Activated CD4-positive, alpha-beta memory T cell treated with anti-CD3 and anti-CD28 coated beads, Interleukin-2, amount 10 ng/mL, durations not matched to agents 7 days and 5 days (primary cell): Measurements from ENCODE around the gene SKI. TPM values are rescaled to one million over a fixed set of nuclear protein-coding genes. Genes with fewer than 3 reads are reported as not detected.
"Not testable (repeated sequence)": the region's sequence is repeated elsewhere in the genome, so short reads cannot be mapped to it uniquely, and the experiment has no call there.

Source experiments
- CTCF ChIA-PET: fragments of 350-600 bp; sonication (Branson Sonifier 250); formaldehyde crosslinking; loops from one replicate; lab custom pipeline; 2021; ENCODE audit warnings: antibody characterized with exemption, inconsistent platforms; lab: Charles Lee
- POLR2A ChIA-PET: fragments of 350-600 bp; sonication (Branson Sonifier 250); formaldehyde crosslinking; loops from one replicate; lab custom pipeline; 2021; ENCODE audit warnings: antibody characterized with exemption; lab: Charles Lee
- DNase-seq: peaks from one replicate; pipeline ENCODE4 v3.0.0-alpha.2; 2020
- H3K27ac Mint-ChIP-seq: one replicate; pipeline ENCODE4 v1.8.0; 2021; ENCODE audit warnings: mild to moderate bottlenecking, mixed read lengths
- H3K27me3 Mint-ChIP-seq: one replicate; pipeline ENCODE4 v1.8.0; 2021; ENCODE audit warnings: mixed read lengths
- H3K36me3 Mint-ChIP-seq: one replicate; pipeline ENCODE4 v1.8.0; 2021; ENCODE audit warnings: low read depth, mixed read lengths
- H3K4me1 Mint-ChIP-seq: one replicate; pipeline ENCODE4 v1.8.0; 2021; ENCODE audit warnings: mixed read lengths
- H3K4me3 Mint-ChIP-seq: one replicate; pipeline ENCODE4 v1.8.0; 2021; ENCODE audit warnings: mild to moderate bottlenecking, mixed read lengths
- H3K9me3 Mint-ChIP-seq: one replicate; pipeline ENCODE4 v1.8.0; 2021; ENCODE audit warnings: mixed read lengths
- total RNA-seq, 2 experiments: library from RNA; stranded (reverse); gene quantifications; one replicate each; pipeline ENCODE4 v1.2.3, GENCODE V29; 2021

SKI gene
- total RNA-seq, 2 experiments from 2014 or later = 58.0 to 61.5 TPM

DNA sequence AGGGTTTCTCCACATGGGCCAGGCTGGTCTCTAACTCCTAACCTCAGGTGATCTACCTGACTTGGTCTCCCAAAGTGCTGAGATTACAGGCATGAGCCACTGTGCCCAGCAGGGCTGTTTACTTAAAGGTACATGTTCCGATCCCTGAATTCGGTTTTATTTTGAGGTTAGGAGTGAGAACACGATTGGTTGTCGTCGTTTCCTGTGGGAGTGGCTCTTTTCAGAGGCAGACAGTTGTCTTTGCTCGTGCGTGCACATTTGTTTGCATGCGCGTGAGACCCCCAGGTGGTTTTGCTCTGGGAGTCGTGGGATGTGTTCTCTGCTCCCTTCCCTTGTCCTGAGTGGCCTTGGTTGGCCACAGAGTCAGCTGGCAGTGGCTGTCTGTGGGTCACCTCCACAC, 60.2 kb downstream of the SKI start:
- CTCF ChIA-PET = interaction anchor here (1.2 kb wide), 1 partner anchor 12 kb away, joined by 7 read pairs; no protein-coding TSS in a partner anchor
- H3K36me3 Mint-ChIP-seq = peaks cover 16% of the 10 kb centered on the region
- no peaks in the 10 kb centered on the region for H3K27me3 Mint-ChIP-seq
- H3K27ac Mint-ChIP-seq = peak overlapping the region; percentile 31
- peaks cover 62% of the 10 kb centered on the region for H3K4me1 Mint-ChIP-seq
- POLR2A ChIA-PET = interaction anchor here (1.3 to 5.5 kb wide), 3 partner anchors 12 to 55 kb away, joined by 4 to 93 read pairs (median 78); no protein-coding TSS in a partner anchor
- DNase-seq = peak; percentile 37
- H3K9me3 Mint-ChIP-seq = peaks cover 3% of the 10 kb centered on the region
- H3K4me3 Mint-ChIP-seq = no peak overlapping the region

DNA sequence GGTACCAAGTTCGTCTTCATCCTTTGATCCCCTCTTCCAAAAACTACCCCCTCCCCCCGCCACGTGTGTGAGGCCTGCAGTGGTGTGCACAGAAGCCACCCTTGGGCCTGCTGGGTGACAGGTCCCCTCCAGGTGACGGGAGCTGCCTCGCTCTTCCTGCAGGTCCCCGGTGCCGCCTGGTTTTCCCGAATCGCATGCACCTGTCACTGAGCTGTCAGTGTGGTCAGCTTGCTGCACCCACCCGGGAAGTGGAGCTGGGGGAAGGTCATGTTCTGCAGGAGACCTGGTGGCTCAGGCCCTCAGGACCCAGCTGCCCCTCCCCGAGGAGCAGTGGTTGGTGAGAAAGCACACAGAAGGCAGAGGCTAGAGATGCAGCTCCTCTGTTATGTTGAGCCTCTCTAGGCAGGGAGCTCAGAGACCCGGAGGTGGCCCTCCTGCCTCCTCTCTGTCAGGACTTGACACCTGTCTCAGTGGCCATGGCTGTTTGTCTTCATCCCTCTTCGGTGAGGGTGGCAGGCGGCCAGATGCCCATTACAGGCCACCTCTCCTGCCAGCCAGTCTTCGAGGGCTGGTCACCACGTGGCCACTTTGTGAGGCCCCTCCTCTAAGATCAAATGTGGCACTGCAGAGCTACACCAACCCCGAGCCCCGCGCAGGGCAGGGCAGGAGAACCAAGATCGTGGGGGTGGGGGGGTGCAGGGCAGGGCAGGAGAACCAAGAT, 60.9 kb downstream of the SKI start:
- peaks cover 20% of the 10 kb centered on the region for H3K36me3 Mint-ChIP-seq
- peaks cover 3% of the 10 kb centered on the region for H3K9me3 Mint-ChIP-seq
- no peak for DNase-seq
- no peak overlapping the region for H3K4me3 Mint-ChIP-seq
- peak overlapping the region; percentile 59 for H3K27ac Mint-ChIP-seq
- H3K27me3 Mint-ChIP-seq = no peaks in the 10 kb centered on the region
- POLR2A ChIA-PET = interaction anchor here (0.6 to 5.5 kb wide), 4 partner anchors 12 to 61 kb away, joined by 3 to 93 read pairs (median 41); no protein-coding TSS in a partner anchor
- CTCF ChIA-PET = interaction anchor here (1.0 to 1.2 kb wide), 2 partner anchors 12 to 33 kb away, joined by 4 to 7 read pairs; no protein-coding TSS in a partner anchor
- peaks cover 68% of the 10 kb centered on the region for H3K4me1 Mint-ChIP-seq

DNA sequence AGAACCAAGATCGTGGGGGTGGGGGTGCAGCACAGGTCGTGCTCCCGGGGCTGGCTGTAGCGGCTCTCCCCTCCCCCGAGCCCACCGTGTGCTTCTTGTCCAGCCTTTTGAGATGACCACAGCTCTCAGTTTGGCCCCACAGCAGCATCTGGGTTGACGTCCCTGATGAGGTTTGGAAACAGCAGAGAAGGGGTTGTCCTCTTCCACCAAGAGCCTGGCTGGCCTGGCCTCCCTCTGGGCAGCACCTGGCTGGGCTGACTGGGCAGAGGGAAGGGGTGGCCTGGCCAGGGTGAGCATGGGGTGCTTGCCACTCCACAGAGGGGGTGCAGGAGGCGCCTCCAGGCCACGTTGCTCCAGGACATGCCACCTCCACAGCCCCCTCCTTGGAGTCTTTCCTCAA, 61.5 kb downstream of the SKI start:
- Mint-ChIP-seq H3K36me3 (peaks cover 17% of the 10 kb centered on the region), H3K27me3 (no peaks in the 10 kb centered on the region), H3K9me3 (peaks cover 3% of the 10 kb centered on the region), H3K4me1 (peaks cover 74% of the 10 kb centered on the region), H3K27ac (peak overlapping the region; percentile 97), H3K4me3 (peak overlapping the region; percentile 74)
- POLR2A ChIA-PET = interaction anchor here (5.2 to 5.5 kb wide), 2 partner anchors 11 to 57 kb away, joined by 78 to 93 read pairs; no protein-coding TSS in a partner anchor
- CTCF ChIA-PET = interaction anchor here (1.0 to 1.2 kb wide), 2 partner anchors 11 to 34 kb away, joined by 4 to 7 read pairs; no protein-coding TSS in a partner anchor
- no peak for DNase-seq

DNA sequence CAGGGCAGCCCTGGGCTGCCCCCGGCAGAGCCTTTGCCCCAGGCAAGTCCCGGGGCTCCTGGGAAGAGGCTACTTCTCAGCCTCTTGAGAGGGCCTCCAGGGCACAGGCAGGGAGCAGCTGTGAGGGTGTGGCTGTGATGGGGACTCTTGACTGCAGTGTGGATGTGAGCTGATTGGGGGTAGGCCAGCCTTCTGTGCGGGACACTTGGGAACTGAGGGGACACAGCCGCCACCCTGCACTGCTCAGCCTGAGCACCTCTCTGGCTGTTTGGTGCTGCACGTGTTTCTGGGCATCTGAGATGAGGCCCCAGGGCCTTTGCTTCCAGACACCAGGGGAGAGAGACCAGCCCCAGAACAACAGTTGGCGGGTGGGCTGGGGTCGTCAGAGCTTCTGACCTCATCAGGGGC, 62.1 kb downstream of the SKI start:
- peak overlapping the region; percentile 74 for H3K4me3 Mint-ChIP-seq
- peaks cover 3% of the 10 kb centered on the region for H3K9me3 Mint-ChIP-seq
- peaks cover 78% of the 10 kb centered on the region for H3K4me1 Mint-ChIP-seq
- H3K36me3 Mint-ChIP-seq = peaks cover 17% of the 10 kb centered on the region
- ChIA-PET POLR2A (interaction anchor here (0.7 to 5.5 kb wide), 9 partner anchors 11 to 295 kb away, joined by 3 to 93 read pairs (median 5); partner anchors contain the start of gene FAAP20), CTCF (interaction anchor here (1.5 to 2.4 kb wide), 3 partner anchors 25 to 95 kb away, joined by 5 to 14 read pairs (median 9); partner anchors contain the start of gene FAAP20)
- no peak for DNase-seq
- no peaks in the 10 kb centered on the region for H3K27me3 Mint-ChIP-seq
- H3K27ac Mint-ChIP-seq = peak overlapping the region; percentile 97

DNA sequence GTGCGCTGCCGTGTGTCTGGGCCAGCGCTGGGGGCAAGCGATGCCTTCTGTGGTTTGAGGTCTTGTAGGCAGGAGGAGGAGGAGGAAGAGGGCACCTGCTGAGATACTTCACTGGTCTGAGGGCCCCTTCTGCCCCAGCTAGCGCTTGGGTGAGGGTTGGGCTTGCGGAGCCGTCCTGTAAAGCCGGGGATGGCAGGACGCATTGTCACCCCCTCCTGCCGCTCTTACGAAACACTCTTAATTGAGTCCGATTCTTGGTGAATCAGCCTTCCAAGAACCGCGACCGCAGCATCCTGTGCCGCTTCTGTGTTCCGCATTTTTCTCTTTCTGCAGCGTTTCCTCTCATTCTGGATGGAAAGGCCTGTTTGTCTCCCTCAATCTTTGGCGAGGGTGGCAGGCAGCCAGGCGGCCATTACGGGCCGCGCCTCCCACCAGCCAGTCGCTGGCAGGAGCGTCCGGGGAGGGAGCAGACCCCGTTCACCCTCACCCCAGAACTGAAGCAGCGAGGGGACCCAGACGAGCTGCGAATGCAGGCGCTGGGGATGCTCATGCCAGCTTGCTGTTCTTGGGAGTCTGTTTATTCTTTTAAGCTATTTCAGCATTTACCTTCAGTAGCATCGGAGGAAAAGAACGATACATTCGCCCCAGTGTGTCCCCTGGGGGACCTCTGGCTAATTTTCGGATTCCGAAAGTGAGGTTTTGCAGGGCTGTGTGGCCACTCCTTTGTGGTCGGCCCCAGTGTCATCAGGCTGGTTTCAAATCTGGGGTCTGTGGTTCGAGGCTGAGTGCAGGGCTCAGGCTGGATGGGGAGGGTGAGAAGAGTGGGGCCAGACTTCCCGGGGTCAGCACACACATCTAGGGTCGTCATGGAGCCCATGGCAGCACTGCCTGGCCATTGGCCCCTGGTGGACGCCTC, 62.7 kb downstream of the SKI start:
- peaks cover 85% of the 10 kb centered on the region for H3K4me1 Mint-ChIP-seq
- H3K9me3 Mint-ChIP-seq = peaks cover 3% of the 10 kb centered on the region
- H3K4me3 Mint-ChIP-seq = peak overlapping the region; percentile 74
- CTCF ChIA-PET = interaction anchor here (0.6 to 2.4 kb wide), 11 partner anchors 9 to 151 kb away, joined by 3 to 14 read pairs (median 4); partner anchors contain the start of gene FAAP20
- peaks cover 20% of the 10 kb centered on the region for H3K36me3 Mint-ChIP-seq
- DNase-seq = peak; percentile 92
- peak overlapping the region; percentile 97 for H3K27ac Mint-ChIP-seq
- no peaks in the 10 kb centered on the region for H3K27me3 Mint-ChIP-seq
- POLR2A ChIA-PET = interaction anchor here (0.7 to 5.5 kb wide), 14 partner anchors 10 to 295 kb away, joined by 3 to 93 read pairs (median 5); partner anchors contain the start of gene FAAP20

- no peak for DNase-seq
- ChIA-PET CTCF (interaction anchor here (0.9 to 2.4 kb wide), 11 partner anchors 8 to 152 kb away, joined by 3 to 14 read pairs (median 5); partner anchors contain the start of gene FAAP20), POLR2A (interaction anchor here (0.7 to 5.5 kb wide), 10 partner anchors 9 to 142 kb away, joined by 3 to 93 read pairs (median 5); partner anchors contain the start of gene FAAP20)
- H3K27ac Mint-ChIP-seq = peak overlapping the region; percentile 97
- peaks cover 23% of the 10 kb centered on the region for H3K36me3 Mint-ChIP-seq
- peak overlapping the region; percentile 54 for H3K4me3 Mint-ChIP-seq
- peaks cover 3% of the 10 kb centered on the region for H3K9me3 Mint-ChIP-seq
- H3K27me3 Mint-ChIP-seq = no peaks in the 10 kb centered on the region
- H3K4me1 Mint-ChIP-seq = peaks cover 85% of the 10 kb centered on the region
Observed at GRCh38 chr1:2291577-2291976, 63.5 kb downstream of the SKI start.

DNA sequence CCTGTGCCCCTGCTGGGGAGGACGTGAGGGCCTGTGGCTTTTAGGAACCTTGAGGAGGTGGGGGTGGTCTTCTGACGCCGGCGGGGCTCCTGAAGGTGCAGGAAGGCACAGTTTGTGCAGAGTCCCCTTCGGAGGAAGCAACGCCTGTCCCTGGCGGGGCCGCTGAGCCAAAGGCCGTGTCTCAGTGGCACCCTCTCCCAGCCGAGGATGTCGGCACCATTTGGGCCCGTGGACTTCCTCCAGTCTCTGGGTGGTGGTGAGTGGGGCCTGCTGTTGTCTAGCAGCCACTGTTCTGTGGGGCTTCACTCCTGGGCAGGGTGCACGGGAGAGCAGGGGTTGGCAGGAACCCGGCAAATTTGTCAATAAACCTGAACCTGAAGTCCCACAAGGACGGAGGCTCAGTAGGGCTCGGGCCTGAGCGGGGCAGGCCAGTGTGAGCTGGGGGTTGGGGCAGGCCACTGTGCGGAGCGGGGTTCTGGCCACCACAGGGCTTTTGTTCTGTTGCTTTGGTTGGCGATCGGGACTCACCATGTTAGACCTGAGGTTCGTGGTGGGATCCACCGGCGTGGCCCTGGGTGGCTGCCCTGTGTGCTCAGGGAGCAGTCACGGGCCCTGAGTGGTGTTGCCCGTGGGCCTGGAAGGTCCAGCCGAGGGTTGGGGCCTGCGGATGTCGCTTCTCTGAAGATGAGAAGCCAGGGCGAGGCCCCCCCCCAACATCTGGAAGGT, 64.8 kb downstream of the SKI start:
- CTCF ChIA-PET = interaction anchor here (1.4 to 2.1 kb wide), 2 partner anchors 8 to 19 kb away, joined by 5 read pairs; no protein-coding TSS in a partner anchor
- Mint-ChIP-seq H3K9me3 (peaks cover 3% of the 10 kb centered on the region), H3K4me1 (peaks cover 93% of the 10 kb centered on the region), H3K27me3 (no peaks in the 10 kb centered on the region), H3K4me3 (no peak overlapping the region), H3K27ac (peak overlapping the region; percentile 21), H3K36me3 (peaks cover 23% of the 10 kb centered on the region)
- no peak for DNase-seq
- POLR2A ChIA-PET = interaction anchor here (1.1 to 5.5 kb wide), 4 partner anchors 8 to 60 kb away, joined by 3 to 93 read pairs (median 46); no protein-coding TSS in a partner anchor

- ChIA-PET CTCF (no interaction called here), POLR2A (interaction anchor here (0.7 to 10.2 kb wide), 3 partner anchors 38 to 63 kb away, joined by 3 to 148 read pairs (median 3); partner anchors contain the start of gene SKI)
- peaks cover 16% of the 10 kb centered on the region for H3K36me3 Mint-ChIP-seq
- no peak for DNase-seq
- H3K9me3 Mint-ChIP-seq = no peaks in the 10 kb centered on the region
- no peak overlapping the region for H3K27ac Mint-ChIP-seq
- no peak overlapping the region for H3K4me3 Mint-ChIP-seq
- H3K27me3 Mint-ChIP-seq = no peaks in the 10 kb centered on the region
- H3K4me1 Mint-ChIP-seq = peaks cover 92% of the 10 kb centered on the region
Observed at GRCh38 chr1:2294033-2294724, 66.1 kb downstream of the SKI start.

DNA sequence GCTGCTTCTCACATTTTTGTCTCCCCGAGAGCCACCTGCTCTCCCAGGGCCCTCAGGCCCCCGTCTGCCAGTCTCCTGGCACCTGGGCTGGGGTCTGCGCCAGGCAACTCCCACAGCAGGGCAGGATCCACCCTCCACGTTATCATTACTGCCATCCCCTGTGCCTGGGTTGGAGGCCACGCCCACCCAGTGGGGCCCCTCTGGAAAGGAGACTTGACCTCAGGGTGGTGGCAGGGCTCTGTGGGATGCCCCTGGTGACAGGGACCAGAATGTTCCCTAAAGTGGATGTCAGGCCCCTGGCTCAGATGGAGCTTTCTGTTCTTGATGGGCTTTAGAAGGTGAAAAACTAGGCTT, 66.6 kb downstream of the SKI start:
- ChIA-PET CTCF (no interaction called here), POLR2A (interaction anchor here (0.7 to 10.2 kb wide), 2 partner anchors 38 to 63 kb away, joined by 3 to 148 read pairs; partner anchors contain the start of gene SKI)
- Mint-ChIP-seq H3K36me3 (peaks cover 16% of the 10 kb centered on the region), H3K4me1 (peaks cover 93% of the 10 kb centered on the region), H3K4me3 (no peak overlapping the region), H3K27me3 (no peaks in the 10 kb centered on the region), H3K27ac (no peak overlapping the region), H3K9me3 (no peaks in the 10 kb centered on the region)
- no peak for DNase-seq

DNA sequence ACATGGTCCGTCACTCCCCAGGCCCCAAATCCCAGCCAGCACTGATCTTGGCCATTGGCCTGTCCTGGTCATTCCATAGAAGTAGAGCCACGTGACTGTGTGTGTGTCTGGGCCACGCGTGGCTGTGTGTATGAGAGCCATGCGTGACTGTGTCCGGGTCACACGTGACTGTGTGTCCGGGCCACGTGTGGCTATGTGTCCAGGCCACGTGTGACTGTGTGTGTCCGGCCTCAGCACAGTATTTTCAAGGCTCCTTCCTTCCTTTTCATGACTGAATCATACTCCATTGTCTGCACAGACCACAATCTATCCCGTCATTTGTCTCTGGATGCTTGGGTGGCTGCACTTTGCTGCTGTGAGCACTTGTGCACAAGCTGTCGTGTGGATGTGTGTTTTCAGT, 67.4 kb downstream of the SKI start:
- POLR2A ChIA-PET = interaction anchor here (0.7 to 10.2 kb wide), 2 partner anchors 40 to 64 kb away, joined by 3 to 148 read pairs; partner anchors contain the start of gene SKI
- CTCF ChIA-PET = no interaction called here
- Mint-ChIP-seq H3K27me3 (no peaks in the 10 kb centered on the region), H3K4me1 (peaks cover 93% of the 10 kb centered on the region), H3K27ac (peak overlapping the region; percentile 21), H3K4me3 (no peak overlapping the region), H3K9me3 (no peaks in the 10 kb centered on the region), H3K36me3 (peaks cover 16% of the 10 kb centered on the region)
- no peak for DNase-seq

DNA sequence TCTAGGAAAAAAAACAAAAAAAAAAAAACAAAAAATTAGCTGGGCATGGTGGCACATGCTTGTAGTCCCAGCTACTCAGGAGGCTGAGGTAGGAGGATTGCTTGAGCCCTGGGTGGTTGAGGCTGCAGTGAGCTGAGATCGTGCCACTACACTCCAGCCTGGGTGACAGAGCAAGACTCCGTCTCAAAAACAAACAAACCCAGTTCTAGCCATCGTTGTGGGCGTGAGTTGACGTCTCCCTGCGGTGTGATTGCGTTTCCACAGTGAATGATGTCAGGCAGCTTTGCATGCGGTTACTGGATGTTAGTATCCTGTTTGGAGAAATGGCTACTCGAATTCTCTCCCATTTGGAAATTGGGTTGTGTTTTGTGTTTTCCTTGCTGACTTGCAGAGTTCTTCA, 68.1 kb downstream of the SKI start:
- H3K27me3 Mint-ChIP-seq, H3K9me3 Mint-ChIP-seq, H3K4me3 Mint-ChIP-seq, DNase-seq, CTCF ChIA-PET: not testable (repeated sequence)
- Mint-ChIP-seq H3K4me1 (peaks cover 91% of the 10 kb centered on the region), H3K36me3 (peaks cover 13% of the 10 kb centered on the region), H3K27ac (peak overlapping the region; percentile 57)
- POLR2A ChIA-PET = interaction anchor here (10.2 kb wide), 1 partner anchor 65 kb away, joined by 148 read pairs; the partner anchor contains the start of gene SKI
